Thoracic aorta (tissue), 2 donors: ENCODE data around the gene CALML5. TPM values are rescaled to one million over a fixed set of nuclear protein-coding genes. Genes with fewer than 3 reads are reported as not detected.
A peak's percentile ranks its signal among the peaks of the same experiment; 100 is the strongest.

ENCODE experiments used
- ATAC-seq: fragments of 150-250 bp; one replicate; pipeline ENCODE4 v1.8.0; 2017; ENCODE audit warnings: low read depth; ENCODE audit not compliant: insufficient number of reproducible peaks, low FRiP score
- DNase-seq: peaks from one replicate; pipeline ENCODE4 v3.0.0-alpha.2; 2020; ENCODE audit warnings: low spot score
- H3K27ac ChIP-seq, 2 donors: fragments of 200-600 bp; sonication (generic); 1 replicate in 1 of 2; 2 replicates in 1 of 2; pipeline ENCODE4 v1.5.1; 2016; ENCODE audit warnings: mild to moderate bottlenecking in 2 of 2, moderate library complexity in 2 of 2
- H3K27me3 ChIP-seq: fragments of 200-600 bp; sonication (generic); replicated peaks from 2 replicates; pipeline ENCODE4 v1.6.0; 2016; ENCODE audit warnings: mild to moderate bottlenecking; ENCODE audit not compliant: insufficient read depth
- H3K36me3 ChIP-seq: fragments of 200-600 bp; sonication (generic); one replicate; pipeline ENCODE4 v1.5.1; 2016
- H3K4me1 ChIP-seq, 2 donors: fragments of 200-600 bp; sonication (generic); 1 replicate in 1 of 2; 2 replicates in 1 of 2; pipeline versions ENCODE4 v1.5.1 to v1.6.0; 2016; ENCODE audit warnings: low read depth in 2 of 2, mild to moderate bottlenecking in 1 of 2; ENCODE audit not compliant: control insufficient read depth in 1 of 2
- H3K4me3 ChIP-seq: fragments of 200-600 bp; sonication (generic); 2 replicates; pipeline ENCODE4 v1.5.1; 2016; ENCODE audit warnings: mild to moderate bottlenecking
- H3K9me3 ChIP-seq: fragments of 200-600 bp; sonication (generic); 2 replicates; pipeline ENCODE4 v1.5.1; 2016
- CTCF ChIP-seq: fragments of 200-600 bp; sonication (generic); IDR thresholded peaks from one replicate; pipeline ENCODE4 v1.5.1; 2019; ENCODE audit warnings: antibody characterized with exemption
- total RNA-seq, 2 donors: library from RNA; depleted of rRNA; stranded (reverse); fragments of >200 nt; gene quantifications; one replicate each; pipeline versions ENCODE4 v1.1.0 to v1.2.3, GENCODE V29; 2016

CALML5 gene
- total RNA-seq, 2 donors from 2014 or later = 3.7 TPM; not detected in 1

GRCh38 chr10:5545778-5546710 is 46.7 kb upstream of the CALML5 start:
- DNase-seq (no peak), ATAC-seq (peak; percentile 61)
- Histone ChIP-seq H3K4me3 (peak overlapping the region; percentile 21), H3K4me1 (peaks cover 42 to 77% of the 10 kb centered on the region in 2 donors), H3K27ac (peak overlapping the region; percentile 91), H3K9me3 (peaks cover 6% of the 10 kb centered on the region), H3K36me3 (no peaks in the 10 kb centered on the region), H3K27me3 (no peaks in the 10 kb centered on the region)
- no peak for TF ChIP-seq CTCF

GRCh38 chr10:5545426-5545777 is 46.0 kb upstream of the CALML5 start:
- no peak for TF ChIP-seq CTCF
- peak overlapping the region; percentile 91 for H3K27ac ChIP-seq
- H3K4me1 ChIP-seq = peaks cover 42 to 73% of the 10 kb centered on the region in 2 donors
- ATAC-seq (no peak), DNase-seq (no peak)
- peak overlapping the region; percentile 21 for H3K4me3 ChIP-seq
- no peaks in the 10 kb centered on the region for H3K36me3 ChIP-seq
- peaks cover 6% of the 10 kb centered on the region for H3K9me3 ChIP-seq
- H3K27me3 ChIP-seq = no peaks in the 10 kb centered on the region

- H3K9me3 ChIP-seq = peaks cover 6% of the 10 kb centered on the region
- ATAC-seq (no peak), DNase-seq (no peak)
- H3K36me3 ChIP-seq = no peaks in the 10 kb centered on the region
- no peak overlapping the region for H3K4me3 ChIP-seq
- TF ChIP-seq CTCF = no peak
- H3K27ac ChIP-seq = peak overlapping the region; percentile 91
- peaks cover 42 to 69% of the 10 kb centered on the region in 2 donors for H3K4me1 ChIP-seq
- no peaks in the 10 kb centered on the region for H3K27me3 ChIP-seq
Observed at GRCh38 chr10:5545011-5545410, 45.6 kb upstream of the CALML5 start.

- no peak for TF ChIP-seq CTCF
- ATAC-seq (no peak), DNase-seq (no peak)
- Histone ChIP-seq H3K27ac (peak overlapping the region; percentile 91), H3K36me3 (no peaks in the 10 kb centered on the region), H3K4me1 (peaks cover 40 to 65% of the 10 kb centered on the region in 2 donors), H3K4me3 (no peak overlapping the region), H3K27me3 (no peaks in the 10 kb centered on the region), H3K9me3 (peaks cover 6% of the 10 kb centered on the region)
Observed at GRCh38 chr10:5544216-5544805, 44.9 kb upstream of the CALML5 start.

GRCh38 chr10:5543623-5544022 is 44.3 kb upstream of the CALML5 start:
- ATAC-seq = no peak
- no peak overlapping the region for H3K4me3 ChIP-seq
- H3K36me3 ChIP-seq = no peaks in the 10 kb centered on the region
- no peak for TF ChIP-seq CTCF
- peaks cover 6% of the 10 kb centered on the region for H3K9me3 ChIP-seq
- H3K27me3 ChIP-seq = no peaks in the 10 kb centered on the region
- peaks cover 40 to 65% of the 10 kb centered on the region in 2 donors for H3K4me1 ChIP-seq
- DNase-seq = no peak
- H3K27ac ChIP-seq = peak overlapping the region; percentile 91
